Left cardiac atrium (tissue), 4 donors: ENCODE results near the gene PLIN5. TPM values are rescaled to one million over a fixed set of nuclear protein-coding genes. Genes with fewer than 3 reads are reported as not detected.

Experiments
- ATAC-seq, 2 donors: fragments of 200-7000 bp; cut with Tn5 transposase; one replicate each; pipeline ENCODE4 v1.9.1; 2020; ENCODE audit warnings: mild to moderate bottlenecking in 2 of 2, moderate library complexity in 2 of 2
- DNase-seq: peaks from one replicate; pipeline ENCODE4 v3.0.0-alpha.2; 2020
- intact Hi-C, 2 donors: fragments of 100-400 bp; cut with DNase I; formaldehyde crosslinking; loops; one replicate each; pipeline versions ENCODE4 v1.14.1 to v1.15.1; 2022 to 2023
- total RNA-seq, 2 donors: library from RNA; stranded (reverse); fragmentation: NEBNext Ultra II Directional; extraction: Animal tissue kit (Norgen Biotek cat#: 25700); gene quantifications; one replicate each; pipeline ENCODE4 v1.2.1, GENCODE V29; 2021
- donor health status: DM: no; HTN: yes; CAD: no.
- donor health status: DM: no; HTN: yes; CAD: no; lungs with severe emphysema.
- donor health status: DM: yes; HTN: yes; CAD: no.
- donor health status: Dilated cardiomyopathy.

Gene PLIN5
- total RNA-seq, 2 donors from 2014 or later = 32.7 to 47.8 TPM

- DNase-seq (no peak), ATAC-seq (no peak)
- intact Hi-C loops = no loop called here
Measured at GRCh38 chr19:4498694-4499093, 36.3 kb downstream of the PLIN5 start.

- DNase-seq (no peak), ATAC-seq (no peak)
- intact Hi-C loops = no loop called here
Measured at GRCh38 chr19:4497770-4498389, 37.1 kb downstream of the PLIN5 start.

GRCh38 chr19:4496304-4496703, 38.7 kb downstream of the PLIN5 start:
- intact Hi-C loops = no loop called here
- no peak for DNase-seq
- no peak for ATAC-seq

GRCh38 chr19:4495471-4495870, 39.6 kb downstream of the PLIN5 start:
- DNase-seq = no peak
- intact Hi-C loops = no loop called here
- ATAC-seq = no peak

- DNase-seq (no peak), ATAC-seq (no peak)
- intact Hi-C loops = no loop called here
Measured at GRCh38 chr19:4494691-4495064, 40.3 kb downstream of the PLIN5 start.

GRCh38 chr19:4493929-4494690, 40.9 kb downstream of the PLIN5 start:
- ATAC-seq (no peak), DNase-seq (no peak)
- intact Hi-C loops = no loop called here

- ATAC-seq (no peak), DNase-seq (no peak)
- intact Hi-C loops = no loop called here
Measured at GRCh38 chr19:4493104-4493928, 41.7 kb downstream of the PLIN5 start.

- ATAC-seq = no peak
Measured at GRCh38 chr19:4492337-4493103, 42.5 kb downstream of the PLIN5 start.

GRCh38 chr19:4491446-4491845, 43.6 kb downstream of the PLIN5 start:
- ATAC-seq = no peak
- no peak for DNase-seq
- intact Hi-C loops = no loop called here

More at GRCh38 chr19:4492337-4493103, 42.5 kb downstream of the PLIN5 start:
- DNase-seq = no peak
- intact Hi-C loops = no loop called here

GRCh38 chr19:4488496-4488895, 46.5 kb downstream of the PLIN5 start:
- DNase-seq (no peak), ATAC-seq (no peak)
- intact Hi-C loops = no loop called here

- intact Hi-C loops = no loop called here
- DNase-seq (no peak), ATAC-seq (peak; percentile 66 to 69)
Measured at GRCh38 chr19:4487572-4487971, 47.5 kb downstream of the PLIN5 start.

- ATAC-seq = no peak
- DNase-seq = no peak
- intact Hi-C loops = no loop called here
Measured at GRCh38 chr19:4483385-4483784, 51.6 kb downstream of the PLIN5 start.

- ATAC-seq (no peak), DNase-seq (no peak)
- intact Hi-C loops = no loop called here
Measured at GRCh38 chr19:4482721-4483364, 52.2 kb downstream of the PLIN5 start.

GRCh38 chr19:4477034-4477801, 57.8 kb downstream of the PLIN5 start:
- intact Hi-C loops = no loop called here
- ATAC-seq (no peak), DNase-seq (no peak)

- ATAC-seq (no peak), DNase-seq (peak; percentile 35)
- intact Hi-C loops = no loop called here
Measured at GRCh38 chr19:4474514-4475022, 60.5 kb downstream of the PLIN5 start.

GRCh38 chr19:4473763-4474513, 61.1 kb downstream of the PLIN5 start:
- intact Hi-C loops = no loop called here
- peak; percentile 32 for DNase-seq
- no peak for ATAC-seq

- intact Hi-C loops = no loop called here
- DNase-seq (no peak), ATAC-seq (no peak)
Measured at GRCh38 chr19:4473011-4473762, 61.8 kb downstream of the PLIN5 start.
